Muscle layer of duodenum (tissue), 2 donors: ENCODE results near the gene IL17RC.
"Not testable (repeated sequence)": the region's sequence is repeated elsewhere in the genome, so short reads cannot be mapped to it uniquely, and the experiment has no call there.

ENCODE experiments used
- H3K27ac ChIP-seq: one replicate; pipeline ENCODE4 v1.7.0; 2013; ENCODE audit warnings: mild to moderate bottlenecking, low read length
- H3K27me3 ChIP-seq: one replicate; pipeline ENCODE4 v1.7.0; 2013; ENCODE audit warnings: low read depth, mild to moderate bottlenecking, control low read depth, low read length
- H3K36me3 ChIP-seq, 2 donors: one replicate each; pipeline ENCODE4 v1.7.0; 2013; ENCODE audit warnings: low read length in 2 of 2, control low read depth in 1 of 2, mild to moderate bottlenecking in 1 of 2; ENCODE audit not compliant: insufficient read depth in 2 of 2, control insufficient read depth in 1 of 2
- H3K4me1 ChIP-seq, 2 donors: one replicate each; pipeline ENCODE4 v1.7.0; 2013; ENCODE audit warnings: low read length in 2 of 2, mild to moderate bottlenecking in 2 of 2, control low read depth in 1 of 2, moderate library complexity in 1 of 2; ENCODE audit not compliant: insufficient read depth in 2 of 2, control insufficient read depth in 1 of 2
- H3K4me3 ChIP-seq, 2 donors: one replicate each; pipeline ENCODE4 v1.7.0; 2013; ENCODE audit warnings: low read length in 2 of 2, low read depth in 1 of 2, mild to moderate bottlenecking in 1 of 2
- H3K9me3 ChIP-seq, 2 donors: one replicate each; pipeline ENCODE4 v1.7.0; 2013; ENCODE audit warnings: low read length in 2 of 2, control low read depth in 1 of 2, mild to moderate bottlenecking in 1 of 2; ENCODE audit not compliant: control insufficient read depth in 1 of 2
- donor health status: healthy.

The IL17RC gene

DNA sequence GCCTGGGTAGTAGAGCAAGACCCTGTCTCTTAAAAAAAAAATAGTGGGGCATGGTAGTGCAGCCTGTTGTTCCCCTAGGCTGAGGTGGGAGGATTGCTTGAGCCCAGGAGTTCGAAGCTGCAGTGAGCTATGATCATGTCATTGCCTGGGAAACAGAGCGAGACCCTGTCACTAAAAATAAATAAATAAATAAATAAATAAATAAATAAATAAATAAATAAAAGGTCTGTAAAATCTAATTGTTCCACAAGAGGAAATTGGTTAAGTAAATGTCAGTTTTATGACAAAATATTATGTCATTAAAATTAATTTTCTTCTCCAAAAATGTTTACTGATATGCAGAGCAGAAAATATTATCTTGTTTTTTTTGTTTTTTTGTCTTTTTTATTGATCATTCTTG is 22.1 kb downstream of the IL17RC start:
- no peak overlapping the region for H3K27ac ChIP-seq
- no peak overlapping the region for H3K4me3 ChIP-seq
- no peaks in the 10 kb centered on the region for H3K9me3 ChIP-seq
- peaks cover 21 to 35% of the 10 kb centered on the region in 2 donors for H3K36me3 ChIP-seq
- peaks cover 15 to 17% of the 10 kb centered on the region in 2 donors for H3K4me1 ChIP-seq
- no peaks in the 10 kb centered on the region for H3K27me3 ChIP-seq

DNA sequence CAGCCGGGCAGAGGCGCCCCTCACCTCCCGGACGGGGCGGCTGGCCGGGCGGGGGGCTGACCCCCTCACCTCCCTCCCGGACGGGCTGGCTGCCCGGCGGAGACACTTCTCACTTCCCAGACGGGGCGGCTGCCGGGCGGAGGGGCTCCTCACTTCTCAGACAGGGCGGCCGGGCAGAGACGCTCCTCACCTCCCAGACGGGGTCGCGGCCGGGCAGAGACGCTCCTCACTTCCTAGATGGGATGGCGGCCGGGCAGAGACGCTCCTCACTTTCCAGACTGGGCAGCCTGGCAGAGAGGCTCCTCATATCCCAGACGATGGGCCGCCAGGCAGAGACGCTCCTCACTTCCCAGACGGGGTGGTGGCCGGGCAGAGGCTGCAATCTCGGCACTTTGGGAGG is 23.0 kb downstream of the IL17RC start:
- H3K27me3 ChIP-seq, H3K9me3 ChIP-seq, H3K4me1 ChIP-seq, H3K27ac ChIP-seq, H3K4me3 ChIP-seq: not testable (repeated sequence)
- peaks cover 23 to 38% of the 10 kb centered on the region in 2 donors for H3K36me3 ChIP-seq

DNA sequence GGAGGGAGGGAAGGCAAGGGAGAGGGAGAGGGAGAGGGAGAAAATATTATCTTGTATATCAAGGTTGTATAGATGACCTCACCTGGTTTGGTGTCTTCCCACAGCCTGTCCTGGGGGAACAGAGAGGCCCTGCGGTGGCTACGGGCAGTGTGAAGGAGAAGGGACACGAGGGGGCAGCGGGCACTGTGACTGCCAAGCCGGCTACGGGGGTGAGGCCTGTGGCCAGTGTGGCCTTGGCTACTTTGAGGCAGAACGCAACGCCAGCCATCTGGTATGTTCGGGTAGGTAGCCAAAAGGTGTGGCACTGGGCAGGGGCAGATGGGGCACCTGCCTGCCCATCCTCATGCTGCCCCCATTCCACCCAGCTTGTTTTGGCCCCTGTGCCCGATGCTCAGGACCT is 23.8 kb downstream of the IL17RC start:
- Histone ChIP-seq H3K9me3 (no peaks in the 10 kb centered on the region), H3K27me3 (no peaks in the 10 kb centered on the region), H3K4me1 (peaks cover under 1% of the 10 kb centered on the region in 2 donors), H3K4me3 (no peak overlapping the region), H3K36me3 (peaks cover 17 to 38% of the 10 kb centered on the region in 2 donors), H3K27ac (no peak overlapping the region)

DNA sequence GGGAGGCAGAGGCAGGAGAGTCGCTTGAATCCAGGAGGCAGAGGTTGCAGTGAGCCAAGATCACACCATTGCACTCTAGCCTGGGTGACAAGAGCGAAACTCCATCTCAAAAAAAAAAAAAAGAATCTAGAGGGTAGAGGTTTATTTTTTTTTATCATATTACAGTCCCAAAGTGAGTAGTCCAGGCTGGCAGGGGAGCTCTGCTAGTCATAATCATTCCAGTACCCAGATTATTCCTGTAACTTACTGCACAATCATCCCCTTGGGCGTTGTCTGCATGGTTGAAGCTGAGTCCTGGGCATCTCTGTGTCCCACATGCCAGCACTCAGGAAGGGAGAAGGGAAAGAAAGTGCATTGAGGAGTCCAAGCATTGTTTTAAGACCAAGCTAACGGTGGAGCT is 25.3 kb downstream of the IL17RC start:
- Histone ChIP-seq H3K4me3 (no peak overlapping the region), H3K27me3 (no peaks in the 10 kb centered on the region), H3K4me1 (no peaks in the 10 kb centered on the region), H3K9me3 (no peaks in the 10 kb centered on the region), H3K27ac (no peak overlapping the region), H3K36me3 (peaks cover 10 to 38% of the 10 kb centered on the region in 2 donors)

DNA sequence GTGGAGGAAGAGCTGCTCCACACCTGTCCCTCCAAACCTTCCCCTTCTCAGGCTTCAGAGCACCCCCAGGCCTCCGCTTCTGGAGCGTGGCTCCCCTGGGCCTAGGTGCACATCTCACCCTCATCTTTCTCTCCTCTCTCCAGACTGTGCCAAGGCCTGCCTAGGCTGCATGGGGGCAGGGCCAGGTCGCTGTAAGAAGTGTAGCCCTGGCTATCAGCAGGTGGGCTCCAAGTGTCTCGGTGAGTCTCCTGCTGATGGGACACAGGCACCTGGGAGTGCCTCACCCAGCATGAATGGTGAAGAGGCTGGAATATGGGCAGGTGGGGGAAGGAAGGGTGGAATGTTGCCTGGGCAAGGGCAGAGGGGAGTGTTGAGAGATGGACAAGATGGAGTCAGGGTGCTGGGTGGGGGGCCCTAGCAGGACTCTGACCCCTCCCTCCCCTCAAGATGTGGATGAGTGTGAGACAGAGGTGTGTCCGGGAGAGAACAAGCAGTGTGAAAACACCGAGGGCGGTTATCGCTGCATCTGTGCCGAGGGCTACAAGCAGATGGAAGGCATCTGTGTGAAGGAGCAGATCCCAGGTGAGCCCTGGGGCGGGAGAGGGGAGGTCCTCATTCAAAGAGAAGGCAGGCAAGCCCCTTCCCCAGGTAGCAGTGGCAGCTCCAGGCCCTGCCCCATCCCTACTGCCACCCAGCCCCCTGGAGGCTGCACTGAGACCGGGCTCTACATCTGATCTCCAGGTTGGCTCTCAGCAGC is 26.2 kb downstream of the IL17RC start:
- Histone ChIP-seq H3K9me3 (no peaks in the 10 kb centered on the region), H3K4me1 (peaks cover 0 to 4% of the 10 kb centered on the region in 2 donors), H3K4me3 (no peak overlapping the region), H3K27me3 (no peaks in the 10 kb centered on the region), H3K36me3 (peaks cover 5 to 30% of the 10 kb centered on the region in 2 donors), H3K27ac (no peak overlapping the region)

DNA sequence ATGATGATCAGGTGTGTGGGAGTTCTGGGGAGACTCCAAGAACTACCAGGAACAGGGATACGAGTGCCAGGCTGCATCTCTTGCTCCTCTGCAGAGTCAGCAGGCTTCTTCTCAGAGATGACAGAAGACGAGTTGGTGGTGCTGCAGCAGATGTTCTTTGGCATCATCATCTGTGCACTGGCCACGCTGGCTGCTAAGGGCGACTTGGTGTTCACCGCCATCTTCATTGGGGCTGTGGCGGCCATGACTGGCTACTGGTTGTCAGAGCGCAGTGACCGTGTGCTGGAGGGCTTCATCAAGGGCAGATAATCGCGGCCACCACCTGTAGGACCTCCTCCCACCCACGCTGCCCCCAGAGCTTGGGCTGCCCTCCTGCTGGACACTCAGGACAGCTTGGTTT is 27.4 kb downstream of the IL17RC start:
- Histone ChIP-seq H3K27ac (no peak overlapping the region), H3K4me3 (no peak overlapping the region), H3K36me3 (peaks cover 5 to 26% of the 10 kb centered on the region in 2 donors), H3K9me3 (no peaks in the 10 kb centered on the region), H3K4me1 (peaks cover 0 to 4% of the 10 kb centered on the region in 2 donors), H3K27me3 (no peaks in the 10 kb centered on the region)

DNA sequence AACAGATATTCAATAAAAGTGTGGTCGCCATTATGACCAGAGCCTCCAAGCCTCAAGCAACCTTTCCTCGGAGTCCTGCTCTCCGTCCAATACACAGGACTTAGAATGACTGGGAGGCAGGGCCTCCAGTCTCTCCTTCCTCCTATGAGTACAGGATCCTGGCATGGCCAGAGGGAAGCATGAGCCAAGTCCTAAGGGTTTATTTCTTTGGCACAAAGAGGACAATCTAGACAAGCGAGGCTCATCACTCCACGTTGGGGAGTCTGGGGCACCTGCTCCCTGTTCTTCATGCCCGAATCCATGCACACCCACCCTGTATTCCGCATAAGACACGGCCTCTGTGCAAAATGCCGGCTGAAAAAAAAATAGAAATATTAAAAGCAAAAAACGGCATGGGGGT is 28.5 kb downstream of the IL17RC start:
- peaks cover 5 to 30% of the 10 kb centered on the region in 2 donors for H3K36me3 ChIP-seq
- no peaks in the 10 kb centered on the region for H3K27me3 ChIP-seq
- H3K4me3 ChIP-seq, result no peak overlapping the region
- no peak overlapping the region for H3K27ac ChIP-seq
- no peaks in the 10 kb centered on the region for H3K9me3 ChIP-seq
- peaks cover 0 to 4% of the 10 kb centered on the region in 2 donors for H3K4me1 ChIP-seq

- H3K4me3 ChIP-seq, result peak overlapping the region; percentile 61 to 71
- peaks cover 0 to 8% of the 10 kb centered on the region in 2 donors for H3K4me1 ChIP-seq
- H3K9me3 ChIP-seq, result no peaks in the 10 kb centered on the region
- H3K36me3 ChIP-seq, result peaks cover 5 to 23% of the 10 kb centered on the region in 2 donors
- peak overlapping the region; percentile 31 for H3K27ac ChIP-seq
- H3K27me3 ChIP-seq, result no peaks in the 10 kb centered on the region
Measured at GRCh38 chr3:9946112-9947024, 29.5 kb downstream of the IL17RC start.

GRCh38 chr3:9947025-9947995 is 30.4 kb downstream of the IL17RC start:
- no peaks in the 10 kb centered on the region for H3K9me3 ChIP-seq
- no peak overlapping the region for H3K27ac ChIP-seq
- H3K4me1 ChIP-seq, result peaks cover 0 to 17% of the 10 kb centered on the region in 2 donors
- H3K36me3 ChIP-seq, result peaks cover 5 to 23% of the 10 kb centered on the region in 2 donors
- peak overlapping the region; percentile 61 to 71 for H3K4me3 ChIP-seq
- H3K27me3 ChIP-seq, result no peaks in the 10 kb centered on the region

GRCh38 chr3:9948586-9948985 is 31.7 kb downstream of the IL17RC start:
- Histone ChIP-seq H3K36me3 (peaks cover 5 to 10% of the 10 kb centered on the region in 2 donors), H3K27ac (no peak overlapping the region), H3K4me1 (peaks cover 0 to 20% of the 10 kb centered on the region in 2 donors), H3K27me3 (no peaks in the 10 kb centered on the region), H3K9me3 (no peaks in the 10 kb centered on the region), H3K4me3 (no peak overlapping the region)
